Transverse colon (tissue), 4 donors: ENCODE results near the gene NTRK2.

Experiments used
- EP300 ChIP-seq: sonication (generic); formaldehyde crosslinking; IDR thresholded peaks from one replicate; pipeline ENCODE4 v1.6.1; 2017; ENCODE audit warnings: antibody characterized with exemption, low read depth
- POLR2A ChIP-seq: fragments of 450-650 bp; IDR thresholded peaks from one replicate; pipeline ENCODE4 v1.6.1; 2016; ENCODE audit warnings: antibody characterized with exemption, mild to moderate bottlenecking, moderate library complexity
- POLR2AphosphoS5 ChIP-seq, 3 donors: sonication (generic); formaldehyde crosslinking; IDR thresholded peaks; one replicate each; pipeline ENCODE4 v1.6.1; 2016; ENCODE audit warnings: antibody characterized with exemption in 3 of 3
- TF ChIP-seq, protein P1 (sequence below), 5 experiments: fragments of 200-600 bp in 3 of 5; fragments of 450-650 bp in 2 of 5; sonication (generic) in 3 of 5; IDR thresholded peaks; 1 replicate in 2 of 5; 2 replicates in 3 of 5; pipeline ENCODE4 v1.5.1; 2016 to 2017; ENCODE audit warnings: antibody characterized with exemption in 5 of 5, inconsistent platforms in 3 of 5, mild to moderate bottlenecking in 2 of 5, moderate library complexity in 1 of 5

DNA sequence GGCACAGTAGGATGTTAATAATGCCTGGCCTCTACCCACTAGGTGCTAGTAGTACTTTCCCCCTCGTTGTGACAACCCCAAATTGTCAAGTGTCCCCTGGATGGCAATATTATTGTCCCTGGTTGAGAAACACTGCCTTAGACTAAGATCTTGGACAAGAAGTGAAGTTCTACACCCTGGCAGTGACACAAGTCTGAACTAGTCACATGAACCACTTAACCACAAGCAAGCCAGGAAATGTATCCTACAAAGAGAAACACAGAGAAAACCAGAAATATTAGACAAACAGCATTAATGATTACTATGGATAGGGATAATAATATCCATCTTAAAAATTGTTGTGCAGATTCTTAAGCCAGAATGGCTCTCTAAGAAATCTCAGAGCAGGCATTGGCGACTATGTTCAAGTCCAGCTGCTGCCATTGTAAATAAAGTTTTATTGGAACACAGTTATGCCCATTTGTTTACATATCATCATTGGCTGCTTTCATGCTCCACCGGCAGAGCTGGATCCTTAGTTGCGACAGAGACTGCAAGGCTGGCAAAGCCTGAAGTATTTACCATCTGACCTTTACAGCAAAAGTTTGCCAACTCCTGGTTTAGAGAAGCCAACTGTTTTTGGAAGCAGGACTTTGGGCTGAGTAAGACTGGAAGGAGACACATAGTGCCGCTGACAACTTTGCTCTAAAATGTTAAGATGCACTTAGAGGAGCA lies 80.8 kb downstream of the NTRK2 start:
- TF ChIP-seq, protein P1, sequence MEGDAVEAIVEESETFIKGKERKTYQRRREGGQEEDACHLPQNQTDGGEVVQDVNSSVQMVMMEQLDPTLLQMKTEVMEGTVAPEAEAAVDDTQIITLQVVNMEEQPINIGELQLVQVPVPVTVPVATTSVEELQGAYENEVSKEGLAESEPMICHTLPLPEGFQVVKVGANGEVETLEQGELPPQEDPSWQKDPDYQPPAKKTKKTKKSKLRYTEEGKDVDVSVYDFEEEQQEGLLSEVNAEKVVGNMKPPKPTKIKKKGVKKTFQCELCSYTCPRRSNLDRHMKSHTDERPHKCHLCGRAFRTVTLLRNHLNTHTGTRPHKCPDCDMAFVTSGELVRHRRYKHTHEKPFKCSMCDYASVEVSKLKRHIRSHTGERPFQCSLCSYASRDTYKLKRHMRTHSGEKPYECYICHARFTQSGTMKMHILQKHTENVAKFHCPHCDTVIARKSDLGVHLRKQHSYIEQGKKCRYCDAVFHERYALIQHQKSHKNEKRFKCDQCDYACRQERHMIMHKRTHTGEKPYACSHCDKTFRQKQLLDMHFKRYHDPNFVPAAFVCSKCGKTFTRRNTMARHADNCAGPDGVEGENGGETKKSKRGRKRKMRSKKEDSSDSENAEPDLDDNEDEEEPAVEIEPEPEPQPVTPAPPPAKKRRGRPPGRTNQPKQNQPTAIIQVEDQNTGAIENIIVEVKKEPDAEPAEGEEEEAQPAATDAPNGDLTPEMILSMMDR (IDR thresholded peaks at IDR 0.05) = no peak
- no peak for TF ChIP-seq POLR2A
- TF ChIP-seq EP300 = no peak
- TF ChIP-seq POLR2AphosphoS5 (IDR thresholded peaks at IDR 0.05) = no peak
